Kidney (tissue), 14 donors: ENCODE measurements around the gene NFXL1. TPM values are rescaled to one million over a fixed set of nuclear protein-coding genes. Genes with fewer than 3 reads are reported as not detected.

Experiments used
- DNase-seq, 5 donors: peaks; one replicate each; pipeline ENCODE4 v3.0.0-alpha.2; 2013 to 2020
- FAIRE-seq: peaks from 2 replicates; lab custom pipeline; 2012; peaks lifted over from hg19 to GRCh38; lab: Jason Lieb, UNC
- H3K27ac ChIP-seq, 2 donors: one replicate each; pipeline ENCODE4 v1.7.0; 2013; ENCODE audit warnings: low read depth in 2 of 2, low read length in 2 of 2, inconsistent platforms in 1 of 2
- H3K27me3 ChIP-seq: one replicate; pipeline ENCODE4 v1.7.1; 2013; ENCODE audit warnings: low read length, inconsistent platforms; ENCODE audit not compliant: control insufficient read depth, insufficient read depth
- H3K36me3 ChIP-seq, 3 donors: one replicate each; pipeline versions ENCODE4 v1.7.0 to v1.7.1; 2013; ENCODE audit warnings: low read length in 3 of 3, control low read depth in 1 of 3, inconsistent platforms in 1 of 3; ENCODE audit not compliant: insufficient read depth in 3 of 3, control insufficient read depth in 2 of 3
- H3K4me1 ChIP-seq, 3 donors: one replicate each; pipeline versions ENCODE4 v1.7.0 to v1.7.1; 2013; ENCODE audit warnings: low read length in 3 of 3, inconsistent platforms in 1 of 3, low read depth in 1 of 3; ENCODE audit not compliant: control insufficient read depth in 2 of 3, insufficient read depth in 2 of 3
- H3K4me3 ChIP-seq, 3 donors: one replicate each; pipeline versions ENCODE4 v1.7.0 to v1.8.1; 2013; ENCODE audit warnings: low read length in 3 of 3, control low read depth in 1 of 3, inconsistent platforms in 1 of 3
- H3K9ac ChIP-seq, 3 donors: one replicate each; pipeline versions ENCODE4 v1.7.0 to v1.7.1; 2013; ENCODE audit warnings: low read length in 3 of 3, control low read depth in 1 of 3, inconsistent platforms in 1 of 3
- H3K9me3 ChIP-seq, 3 donors: one replicate each; pipeline versions ENCODE4 v1.7.0 to v1.7.1; 2013; ENCODE audit warnings: low read length in 3 of 3, control low read depth in 1 of 3, inconsistent platforms in 1 of 3; ENCODE audit not compliant: control insufficient read depth in 2 of 3, insufficient read depth in 1 of 3
- intact Hi-C: fragments of 100-400 bp; cut with DNase I; formaldehyde crosslinking; loops from one replicate; pipeline ENCODE4 v1.11.1; 2022
- polyA plus RNA-seq: library from polyadenylated mRNA; stranded (reverse); fragments of 350-450 nt; fragmentation: Illumina TruSeq; extraction: RNeasy Lipid Tissue Mini Kit (QIAGEN cat#74804); gene quantifications from one replicate; pipeline ENCODE4 v1.2.3, GENCODE V29; 2014; ENCODE audit warnings: low read depth, low replicate concordance; ENCODE audit not compliant: insufficient read depth
- total RNA-seq: library from RNA; stranded (reverse); fragmentation: NEBNext Ultra II Directional; extraction: Animal tissue kit (Norgen Biotek cat#: 25700); gene quantifications from one replicate; pipeline ENCODE4 v1.2.1, GENCODE V29; 2021
- TF ChIP-seq, protein P1 (sequence below): IDR thresholded peaks from 3 replicates; pipeline ENCODE4 v1.5.1; 2012; ENCODE audit warnings: mild to moderate bottlenecking, moderate library complexity, borderline replicate concordance; ENCODE audit not compliant: insufficient read depth; ENCODE audit errors: extremely low read depth
- donor health status: control.
- donor health status: control.
- donor health status: control.
- donor health status: control.
- donor health status: control.
- donor health status: DM: yes; HTN: yes; CAD: no.
- donor health status: Normal renal cell carcinoma (clear cell type).

The NFXL1 gene
- total and polyA plus RNA-seq, 2 donors from 2014 or later: 5.5 to 16.0 TPM

DNA sequence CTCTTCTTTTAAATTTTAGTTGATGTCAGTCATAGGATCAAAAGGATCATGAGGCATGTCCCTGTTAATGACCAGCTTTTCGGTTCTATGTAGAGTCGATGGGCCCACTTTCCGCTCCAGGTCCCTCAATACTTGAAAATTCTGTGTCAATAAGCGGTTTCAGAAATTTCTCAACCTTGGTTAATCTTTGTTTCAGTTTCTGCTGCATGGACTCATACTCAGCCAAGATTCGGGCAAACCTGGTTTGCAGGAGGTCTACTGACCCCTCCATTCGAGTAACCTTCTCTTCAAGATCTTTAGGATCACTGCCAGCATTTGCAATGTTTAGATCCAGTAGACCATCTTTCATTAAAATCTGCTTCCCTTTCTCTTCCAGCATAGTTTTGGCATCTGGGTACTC, 22.0 kb upstream of the NFXL1 start:
- intact Hi-C loops: loop anchor here (10.0 kb wide), 1 partner anchor 262 kb away; no protein-coding TSS in a partner anchor
- no peak for FAIRE-seq

DNA sequence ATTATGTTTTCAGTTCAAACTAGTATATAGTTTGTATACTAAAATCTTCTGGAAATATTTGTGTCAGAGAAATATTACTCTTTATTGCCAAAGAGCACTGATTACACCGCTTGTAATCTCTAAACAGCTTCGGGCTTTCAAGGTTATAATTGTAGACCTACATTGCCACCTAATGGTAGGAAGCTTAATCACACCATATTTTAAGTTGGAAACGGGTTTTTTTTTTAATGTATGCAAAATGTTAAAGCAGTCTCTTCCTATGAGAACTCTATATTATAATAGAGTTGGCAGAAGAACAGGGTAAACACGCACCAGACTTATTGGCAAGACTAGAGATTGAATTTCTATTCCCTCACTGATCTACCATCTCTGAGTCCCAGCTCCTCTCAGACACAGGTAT, 19.5 kb upstream of the NFXL1 start:
- Histone ChIP-seq H3K4me3 (no peak overlapping the region), H3K27me3 (no peaks in the 10 kb centered on the region), H3K9me3 (no peaks in the 10 kb centered on the region), H3K4me1 (peaks cover 0 to 4% (median 0%) of the 10 kb centered on the region in 3 donors), H3K9ac (no peak overlapping the region), H3K27ac (no peak overlapping the region), H3K36me3 (no peaks in the 10 kb centered on the region)
- TF ChIP-seq, protein P1, sequence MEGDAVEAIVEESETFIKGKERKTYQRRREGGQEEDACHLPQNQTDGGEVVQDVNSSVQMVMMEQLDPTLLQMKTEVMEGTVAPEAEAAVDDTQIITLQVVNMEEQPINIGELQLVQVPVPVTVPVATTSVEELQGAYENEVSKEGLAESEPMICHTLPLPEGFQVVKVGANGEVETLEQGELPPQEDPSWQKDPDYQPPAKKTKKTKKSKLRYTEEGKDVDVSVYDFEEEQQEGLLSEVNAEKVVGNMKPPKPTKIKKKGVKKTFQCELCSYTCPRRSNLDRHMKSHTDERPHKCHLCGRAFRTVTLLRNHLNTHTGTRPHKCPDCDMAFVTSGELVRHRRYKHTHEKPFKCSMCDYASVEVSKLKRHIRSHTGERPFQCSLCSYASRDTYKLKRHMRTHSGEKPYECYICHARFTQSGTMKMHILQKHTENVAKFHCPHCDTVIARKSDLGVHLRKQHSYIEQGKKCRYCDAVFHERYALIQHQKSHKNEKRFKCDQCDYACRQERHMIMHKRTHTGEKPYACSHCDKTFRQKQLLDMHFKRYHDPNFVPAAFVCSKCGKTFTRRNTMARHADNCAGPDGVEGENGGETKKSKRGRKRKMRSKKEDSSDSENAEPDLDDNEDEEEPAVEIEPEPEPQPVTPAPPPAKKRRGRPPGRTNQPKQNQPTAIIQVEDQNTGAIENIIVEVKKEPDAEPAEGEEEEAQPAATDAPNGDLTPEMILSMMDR: peak; percentile 53
- DNase-seq (peak in 2 of 5 donors; percentile 56 to 68), FAIRE-seq (peak; percentile 91)
- intact Hi-C loops: loop anchor here (10.0 kb wide), 1 partner anchor 259 kb away; no protein-coding TSS in a partner anchor

More for the DNA sequence above, 22.0 kb upstream of the NFXL1 start:
- Histone ChIP-seq H3K27ac (no peak overlapping the region), H3K36me3 (no peaks in the 10 kb centered on the region), H3K9ac (no peak overlapping the region), H3K27me3 (no peaks in the 10 kb centered on the region), H3K4me1 (no peaks in the 10 kb centered on the region), H3K9me3 (no peaks in the 10 kb centered on the region), H3K4me3 (no peak overlapping the region)
- TF ChIP-seq, protein P1: no peak
- DNase-seq: no peak

DNA sequence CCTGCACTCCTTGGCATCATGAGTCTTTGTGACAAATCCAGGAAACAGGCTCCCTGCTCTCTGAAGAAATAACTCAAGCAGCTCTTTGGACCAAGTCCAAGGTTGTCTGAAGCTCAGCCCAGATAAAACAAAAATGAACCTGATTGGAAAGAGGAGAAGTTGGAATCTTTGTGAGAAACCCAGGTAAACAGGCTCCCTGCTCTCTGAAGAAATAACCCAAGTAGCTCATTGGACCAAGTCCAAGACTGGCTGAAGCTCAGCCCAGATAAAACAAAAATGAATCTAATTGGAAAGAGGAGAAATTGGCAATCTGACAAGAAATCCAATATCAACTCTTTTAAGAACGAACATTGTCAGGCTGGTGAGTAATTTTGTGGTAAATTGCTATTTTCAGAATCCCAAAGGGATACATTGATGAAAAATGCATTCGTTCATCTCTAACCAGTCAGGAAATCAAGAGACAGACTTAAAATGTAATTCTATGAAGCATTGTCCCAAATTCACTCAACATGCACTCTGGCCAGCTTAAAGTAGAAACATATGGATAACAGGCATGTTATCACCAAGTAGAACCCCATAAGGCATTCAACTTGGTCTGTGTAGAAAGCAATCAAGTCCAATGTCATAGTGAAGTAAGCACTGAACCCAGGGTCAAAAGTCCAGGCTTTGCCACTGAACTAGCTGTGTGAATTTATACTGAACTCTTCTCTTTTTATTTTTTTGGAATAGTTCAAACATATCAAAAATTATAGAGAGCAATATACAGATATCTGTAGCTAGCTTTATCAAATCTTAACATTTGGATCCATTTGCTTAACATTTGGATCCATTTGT, 16.8 kb upstream of the NFXL1 start:
- Histone ChIP-seq H3K27ac (no peak overlapping the region), H3K27me3 (no peaks in the 10 kb centered on the region), H3K36me3 (no peaks in the 10 kb centered on the region), H3K9ac (no peak overlapping the region), H3K4me1 (peaks cover 0 to 6% (median 4%) of the 10 kb centered on the region in 3 donors), H3K4me3 (no peak overlapping the region), H3K9me3 (no peaks in the 10 kb centered on the region)
- intact Hi-C loops: loop anchor here (10.0 kb wide), 1 partner anchor 256 kb away; no protein-coding TSS in a partner anchor
- DNase-seq (peak in 1 of 5 donors; percentile 31), FAIRE-seq (peak; percentile 17)
- TF ChIP-seq, protein P1: no peak
